A549 treated with dexamethasone at 1 μM for 4 hours (cell line): ENCODE results near the gene CNP. TPM values are rescaled to one million over a fixed set of nuclear protein-coding genes. Genes with fewer than 3 reads are reported as not detected.

ENCODE experiments used
- total RNA-seq: library from RNA; stranded (reverse); fragments of 200-300 nt; extraction: Qiagen RNA extraction; gene quantifications from 5 replicates; pipeline ENCODE4 v1.2.3, GENCODE V29; 2022

Gene CNP
- 55.7 to 71.5 TPM (median 68.8 TPM) in 5 replicates for total RNA-seq

DNA sequence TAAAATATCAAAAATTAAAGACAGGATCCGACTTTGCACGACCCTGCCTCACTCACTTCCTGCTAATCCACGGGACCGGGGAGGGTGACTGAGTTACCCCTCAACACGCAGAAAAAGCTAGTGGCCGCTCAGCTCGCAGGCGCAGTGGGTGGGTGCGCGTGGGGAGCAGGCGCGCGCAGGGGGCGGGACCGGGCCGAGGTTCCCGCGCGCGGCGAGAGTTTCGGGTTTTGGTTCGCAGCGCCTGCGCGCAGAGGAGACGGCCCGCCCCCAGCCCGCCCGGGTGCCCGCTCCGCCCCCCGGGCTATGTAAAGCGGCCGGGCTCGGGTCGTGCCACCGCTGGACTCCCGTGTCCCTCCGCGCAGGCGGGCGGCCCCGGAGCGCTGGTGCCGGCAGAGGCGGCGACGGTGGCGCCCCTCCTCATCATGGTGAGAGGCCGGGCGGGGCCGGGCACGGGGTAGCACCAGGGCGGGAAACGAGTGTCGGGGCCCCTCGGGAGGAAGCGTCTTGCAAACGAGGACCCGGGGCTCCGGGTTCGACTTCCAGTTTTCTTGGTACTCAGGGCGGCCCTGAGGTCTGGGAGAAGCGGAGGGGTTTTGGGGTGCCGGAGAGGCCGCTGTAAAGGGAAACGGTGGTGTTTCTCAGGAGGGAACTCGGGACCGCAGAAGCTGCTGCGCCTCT, at the start of gene CNP:
CNP (plus strand) TSS at position 333 of the 678 bp plus-strand sequence; CDS start at position 423, 90 bp downstream.

DNA sequence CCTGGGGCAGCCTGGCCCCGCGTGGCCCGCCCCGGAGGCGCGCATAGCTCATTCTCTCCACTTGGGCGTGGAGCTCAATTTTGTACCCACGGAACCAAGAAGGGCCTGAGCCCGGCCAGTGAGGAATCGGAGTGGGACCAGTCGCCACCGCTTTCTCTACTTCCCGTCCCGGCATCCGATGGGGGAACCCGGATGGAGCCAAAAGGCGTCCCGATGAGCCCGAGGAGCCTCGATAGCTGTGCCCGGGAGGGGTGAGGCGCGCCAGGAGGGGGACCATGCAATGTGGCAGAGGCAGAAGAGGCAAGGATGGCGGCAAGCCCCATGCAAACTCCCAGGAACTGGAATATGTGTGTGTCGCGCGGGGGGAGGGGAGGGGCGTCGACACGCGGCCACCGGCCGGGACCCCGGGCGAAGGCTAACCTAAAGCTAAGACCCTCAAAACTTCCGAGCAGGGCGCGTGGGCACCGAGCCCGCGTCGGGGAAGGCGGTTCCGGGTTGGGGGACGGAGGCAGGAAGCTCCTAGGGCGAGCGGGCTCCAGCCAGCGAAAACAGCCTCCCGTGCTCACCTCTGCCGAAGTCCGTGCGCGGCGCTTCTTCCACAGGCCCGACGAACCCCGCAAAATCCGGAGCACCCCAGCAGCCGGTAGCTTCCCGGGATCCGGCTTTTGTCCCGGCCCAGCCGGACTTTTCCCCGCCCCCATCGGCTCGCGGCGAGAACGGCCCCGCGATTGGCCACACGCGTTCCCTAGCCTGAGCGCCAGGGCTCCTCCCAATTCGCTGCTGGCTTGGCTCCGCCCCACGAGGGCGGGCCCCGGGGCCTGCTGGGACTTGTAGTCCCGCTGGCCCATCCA, 48.1 kb upstream of the CNP start, which contains the start of gene ACLY:
ACLY (minus strand) TSS at position 638 of the 851 bp plus-strand sequence. CDS start 5,078 bp downstream, outside the sequence.

DNA sequence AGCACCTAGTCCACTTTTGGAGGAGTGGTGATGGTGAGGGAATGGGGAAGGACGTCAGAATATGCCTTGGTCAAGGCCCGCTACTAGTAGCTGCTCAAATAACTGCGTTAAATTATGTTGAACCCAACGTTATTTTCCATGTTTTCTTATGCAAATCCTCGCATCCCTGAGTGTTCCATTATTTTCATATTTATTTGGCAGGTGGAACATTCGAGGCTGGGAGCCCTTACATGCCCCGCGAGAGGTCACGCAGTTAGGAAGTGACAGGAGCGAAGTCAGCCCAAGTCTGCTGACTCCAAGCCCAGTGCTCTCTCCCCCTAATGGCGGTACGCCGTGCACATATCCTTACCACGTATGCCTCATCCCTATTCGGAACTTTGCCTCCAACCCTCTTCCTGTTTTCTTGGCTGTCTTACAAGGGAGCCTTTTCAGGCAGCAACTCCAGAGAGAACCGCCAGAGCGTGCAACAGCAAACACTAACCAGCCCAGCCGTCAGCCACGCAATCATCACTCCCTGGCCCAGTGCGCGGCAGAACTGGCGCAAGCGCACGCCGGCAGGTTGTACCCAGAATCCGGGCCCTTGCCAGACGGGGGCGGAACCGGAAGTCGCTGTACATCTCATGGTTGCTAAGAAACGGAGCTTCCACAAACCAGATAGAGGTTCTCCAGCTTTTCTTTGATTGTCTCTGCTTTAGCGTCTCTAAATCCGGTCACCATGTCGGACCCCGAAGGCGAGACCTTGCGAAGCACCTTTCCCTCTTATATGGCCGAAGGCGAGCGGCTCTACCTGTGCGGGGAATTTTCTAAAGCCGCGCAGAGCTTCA, 36.4 kb upstream of the CNP start, which contains the start of gene ODAD4:
ODAD4 (plus strand) TSS at position 609 of the 824 bp plus-strand sequence; CDS start at position 716, 107 bp downstream.

DNA sequence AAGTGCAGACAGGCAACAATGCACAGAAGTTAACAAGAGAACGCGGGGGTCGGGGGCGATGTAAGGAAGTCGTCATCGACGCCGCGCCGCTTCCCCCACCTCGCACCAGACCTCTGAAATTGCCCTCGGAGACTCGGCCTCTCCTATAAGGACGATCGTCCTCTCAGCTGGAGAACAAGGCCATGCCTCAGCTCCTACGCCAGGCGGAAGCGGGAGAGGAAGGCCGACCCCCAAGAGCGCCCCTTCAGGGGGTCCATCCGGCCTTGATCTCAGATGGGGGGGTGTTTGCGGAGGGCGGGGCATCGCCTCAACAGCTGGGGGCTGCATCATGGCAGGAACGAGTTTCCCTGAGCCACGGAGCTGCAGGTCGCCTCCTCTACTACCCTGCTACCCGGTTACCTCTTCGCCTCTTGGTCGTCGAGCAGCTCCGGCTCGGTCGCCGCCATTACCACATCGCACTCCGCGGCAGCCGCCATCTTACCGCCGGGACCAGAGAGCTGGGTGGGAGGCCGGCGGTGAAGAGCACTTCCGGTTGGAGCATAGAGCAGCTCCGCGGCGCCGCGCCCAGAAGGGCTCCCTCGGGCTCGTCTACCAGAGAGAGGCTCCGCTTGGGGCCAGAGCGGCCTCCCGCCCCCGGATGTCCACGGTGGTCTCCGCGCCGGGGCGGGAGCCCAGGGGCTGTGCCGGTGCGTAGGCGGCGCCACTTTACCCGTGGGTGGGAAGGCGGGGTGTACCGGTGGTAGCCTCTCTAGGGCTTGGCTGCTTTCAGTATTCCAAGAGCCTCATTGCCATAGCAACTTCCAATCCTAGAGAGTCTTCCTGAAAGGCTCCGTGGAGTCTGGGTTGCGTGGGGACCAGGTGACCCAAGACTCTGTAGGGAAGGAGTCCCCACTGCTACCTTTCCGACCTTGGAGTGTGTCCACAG, 50.6 kb downstream of the CNP start, which contains the start of gene DNAJC7:
DNAJC7 (minus strand) TSS at position 499 of the 925 bp plus-strand sequence; CDS start at position 476, 23 bp downstream.

DNA sequence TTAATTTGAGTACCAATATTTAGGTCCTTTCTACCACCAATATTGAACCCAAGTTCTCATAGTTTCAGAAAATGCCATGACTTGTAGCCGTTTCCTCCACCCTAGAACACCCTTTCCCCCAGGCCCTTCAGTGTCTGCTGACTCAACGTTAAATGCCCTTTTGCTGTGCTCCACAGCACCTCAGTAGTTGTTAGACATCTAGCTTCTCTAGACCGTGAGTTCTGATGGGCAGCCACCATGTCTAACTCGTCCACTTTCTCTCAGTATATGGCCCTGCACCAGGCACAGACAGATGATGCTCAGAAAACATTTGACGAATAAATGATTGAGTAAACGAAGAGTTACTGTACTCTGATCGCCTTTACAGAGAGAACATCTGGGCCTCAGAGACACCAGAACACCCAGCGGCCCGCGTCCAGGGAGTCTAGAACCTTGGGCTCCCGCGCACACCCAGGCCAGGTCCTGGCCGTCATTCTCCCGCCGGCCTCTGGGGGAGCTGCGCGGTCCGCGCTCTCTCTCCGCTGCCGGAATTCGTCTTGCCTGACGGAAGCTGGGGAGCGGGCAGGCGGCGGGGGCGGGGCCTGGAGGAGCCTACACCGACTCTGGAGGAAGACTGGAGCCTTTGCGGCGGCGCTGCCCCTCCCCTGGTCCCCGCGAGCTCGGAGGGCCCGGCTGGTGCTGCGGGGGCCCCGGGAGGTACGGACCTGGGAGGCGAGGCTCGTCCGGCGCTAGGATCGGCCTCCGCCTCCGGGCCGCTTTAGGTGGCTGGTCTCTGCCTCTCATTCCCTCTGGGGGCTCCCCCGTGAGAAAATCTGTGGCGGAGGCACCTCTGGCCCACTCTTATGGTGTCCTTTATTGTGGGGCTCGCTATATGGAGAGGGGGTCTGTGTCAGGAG, 53.2 kb downstream of the CNP start, which contains the start of gene NKIRAS2:
NKIRAS2 (plus strand) TSS at position 582 of the 896 bp plus-strand sequence. CDS start 1,488 bp downstream, outside the sequence.

Other genes with a start within 250 kb of the CNP start
- gene HAP1, start 232.2 kb upstream of the CNP start, total RNA-seq: 0.85 to 2.0 TPM (median 1.2 TPM) in 5 replicates
- 69.7 to 126 TPM (median 119 TPM) in 5 replicates for gene JUP, start 180.1 kb upstream of the CNP start, total RNA-seq
- 25.4 to 35.5 TPM (median 32.2 TPM) in 5 replicates for gene P3H4, start 154.8 kb upstream of the CNP start, total RNA-seq
- gene FKBP10, start 153.8 kb upstream of the CNP start, total RNA-seq: 72.0 to 114 TPM (median 103 TPM) in 5 replicates
- 101 to 122 TPM (median 114 TPM) in 5 replicates for gene NT5C3B, start 130.6 kb upstream of the CNP start, total RNA-seq
- gene KLHL10, start 129.0 kb upstream of the CNP start, total RNA-seq: 0.06 to 0.11 TPM (median 0.09 TPM) in 4 of 5 replicates, not detected in the other
- 2.5 to 5.9 TPM (median 5.1 TPM) in 5 replicates for gene KLHL11, start 101.4 kb upstream of the CNP start, total RNA-seq
- gene ACLY, start 47.8 kb upstream of the CNP start, total RNA-seq: 246 to 313 TPM (median 310 TPM) in 5 replicates
- gene ODAD4, start 36.2 kb upstream of the CNP start, total RNA-seq: 1.1 to 2.1 TPM (median 1.4 TPM) in 5 replicates
- 107 to 118 TPM (median 113 TPM) in 5 replicates for gene DNAJC7, start 50.6 kb downstream of the CNP start, total RNA-seq
- 43.6 to 49.2 TPM (median 47.0 TPM) in 5 replicates for gene NKIRAS2, start 53.3 kb downstream of the CNP start, total RNA-seq
- 0.45 to 0.97 TPM (median 0.59 TPM) in 5 replicates for gene C17orf113, start 83.8 kb downstream of the CNP start, total RNA-seq
- gene ZNF385C, start 131.7 kb downstream of the CNP start, total RNA-seq: 0.18 to 0.30 TPM (median 0.29 TPM) in 5 replicates
- 0.08 to 0.52 TPM (median 0.30 TPM) in 5 replicates for gene DHX58, start 145.9 kb downstream of the CNP start, total RNA-seq
- 29.1 to 48.8 TPM (median 45.8 TPM) in 5 replicates for gene KAT2A, start 154.6 kb downstream of the CNP start, total RNA-seq
- gene HSPB9, start 156.0 kb downstream of the CNP start, total RNA-seq: not detected in 5 replicates
- gene RAB5C, start 188.2 kb downstream of the CNP start, total RNA-seq: 223 to 283 TPM (median 277 TPM) in 5 replicates
- 0.19 to 0.40 TPM (median 0.26 TPM) in 5 replicates for gene KCNH4, start 214.3 kb downstream of the CNP start, total RNA-seq
- gene HCRT, start 218.7 kb downstream of the CNP start, total RNA-seq: not detected in 5 replicates
- 14.2 to 20.4 TPM (median 18.9 TPM) in 5 replicates for gene GHDC, start 227.7 kb downstream of the CNP start, total RNA-seq